ENCODE results near the gene CARM1. TPM values are rescaled to one million over a fixed set of nuclear protein-coding genes. Genes with fewer than 3 reads are reported as not detected.

The CARM1 gene
- total and polyA plus RNA-seq, 5 donors = 30.8 to 37.2 (median 32.6) TPM

DNA sequence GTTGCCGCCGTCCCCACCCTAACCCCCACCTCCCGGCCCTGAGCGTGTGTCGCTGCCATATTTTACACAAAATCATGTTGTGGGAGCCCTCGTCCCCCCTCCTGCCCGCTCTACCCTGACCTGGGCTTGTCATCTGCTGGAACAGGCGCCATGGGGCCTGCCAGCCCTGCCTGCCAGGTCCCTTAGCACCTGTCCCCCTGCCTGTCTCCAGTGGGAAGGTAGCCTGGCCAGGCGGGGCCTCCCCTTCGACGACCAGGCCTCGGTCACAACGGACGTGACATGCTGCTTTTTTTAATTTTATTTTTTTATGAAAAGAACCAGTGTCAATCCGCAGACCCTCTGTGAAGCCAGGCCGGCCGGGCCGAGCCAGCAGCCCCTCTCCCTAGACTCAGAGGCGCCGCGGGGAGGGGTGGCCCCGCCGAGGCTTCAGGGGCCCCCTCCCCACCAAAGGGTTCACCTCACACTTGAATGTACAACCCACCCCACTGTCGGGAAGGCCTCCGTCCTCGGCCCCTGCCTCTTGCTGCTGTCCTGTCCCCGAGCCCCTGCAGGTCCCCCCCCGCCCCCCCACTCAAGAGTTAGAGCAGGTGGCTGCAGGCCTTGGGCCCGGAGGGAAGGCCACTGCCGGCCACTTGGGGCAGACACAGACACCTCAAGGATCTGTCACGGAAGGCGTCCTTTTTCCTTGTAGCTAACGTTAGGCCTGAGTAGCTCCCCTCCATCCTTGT is 50.7 kb downstream of the CARM1 start:
- Histone ChIP-seq H3K4me1 (ENCODE audit: control insufficient read depth, insufficient read depth, low read length) (no peaks in the 10 kb centered on the region), H3K27ac (ENCODE audit: low read length) (no peak overlapping the region), H3K27me3 (ENCODE audit: control insufficient read depth, insufficient read depth) (no peaks in the 10 kb centered on the region), H3K4me3 (ENCODE audit: low read length) (no peak overlapping the region), H3K9me3 (ENCODE audit: control insufficient read depth, low read length) (no peaks in the 10 kb centered on the region)
- 77% methylated on average over 33 of the region's 33 CpGs for WGBS
- DNase-seq = no peak
- intact Hi-C loops (cut with DNase I) = loop anchor here in 2 of 4 donors (10.0 kb wide), 1 partner anchor 47 kb away; the partner anchor contains the start of gene CARM1 (in 2 of the 2)
- no peak for ATAC-seq

GRCh38 chr19:10922638-10923014 is 51.3 kb downstream of the CARM1 start:
- no peaks in the 10 kb centered on the region for H3K4me1 ChIP-seq (ENCODE audit: control insufficient read depth, insufficient read depth, low read length)
- ATAC-seq (no peak), DNase-seq (no peak)
- intact Hi-C loops (cut with DNase I) = loop anchor here in 2 of 4 donors (10.0 kb wide), 1 partner anchor 48 kb away; the partner anchor contains the start of gene CARM1 (in 2 of the 2)
- WGBS = 87% methylated on average over 13 of the region's 13 CpGs
- H3K27ac ChIP-seq (ENCODE audit: low read length) = no peak overlapping the region
- H3K4me3 ChIP-seq (ENCODE audit: low read length) = no peak overlapping the region
- no peaks in the 10 kb centered on the region for H3K27me3 ChIP-seq (ENCODE audit: control insufficient read depth, insufficient read depth)
- no peaks in the 10 kb centered on the region for H3K9me3 ChIP-seq (ENCODE audit: control insufficient read depth, low read length)

DNA sequence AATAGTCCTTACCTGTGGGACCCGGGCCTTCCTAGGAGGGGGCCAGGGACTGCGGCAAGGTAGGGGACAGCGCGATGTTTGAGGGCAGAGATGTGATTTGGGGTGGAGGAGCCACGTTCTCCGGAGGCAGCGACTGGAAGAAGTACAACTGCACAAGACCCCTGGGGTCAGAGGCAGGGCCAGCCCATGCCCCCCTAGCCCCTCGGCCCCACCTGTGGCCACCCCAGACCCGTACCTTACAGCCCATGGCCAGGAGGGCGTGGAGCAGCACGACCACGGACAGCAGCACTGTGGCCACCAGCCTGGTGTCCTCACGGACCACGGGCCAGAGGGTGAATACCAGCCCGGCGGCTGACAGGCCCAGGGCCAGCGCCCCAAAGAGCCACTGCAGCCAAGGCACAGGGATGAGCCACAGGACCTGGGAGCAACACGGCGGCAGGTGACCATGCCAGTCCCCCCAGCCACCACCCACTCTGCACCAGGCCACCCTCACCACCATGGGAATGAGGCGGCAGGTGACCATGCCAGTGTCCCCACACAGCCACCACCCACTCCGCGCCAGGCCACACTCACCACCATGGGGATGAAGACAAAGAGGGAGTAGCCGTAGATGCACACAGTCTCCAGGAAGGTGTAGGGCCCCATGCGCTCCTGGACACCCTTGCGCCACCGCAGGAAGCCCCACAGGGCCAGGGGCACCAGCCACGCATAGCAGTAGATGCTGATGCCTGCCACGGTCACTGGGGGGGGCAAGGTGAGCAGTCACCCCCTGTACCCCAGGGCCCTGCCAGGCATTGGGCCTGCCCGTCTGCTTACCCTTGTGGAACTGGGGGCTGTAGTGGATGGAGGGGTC is 52.1 kb downstream of the CARM1 start:
- Histone ChIP-seq H3K27me3 (ENCODE audit: control insufficient read depth, insufficient read depth) (no peaks in the 10 kb centered on the region), H3K27ac (ENCODE audit: low read length) (no peak overlapping the region), H3K4me3 (ENCODE audit: low read length) (no peak overlapping the region), H3K9me3 (ENCODE audit: control insufficient read depth, low read length) (no peaks in the 10 kb centered on the region), H3K4me1 (ENCODE audit: control insufficient read depth, insufficient read depth, low read length) (no peaks in the 10 kb centered on the region)
- no peak for DNase-seq
- intact Hi-C loops (cut with DNase I) = loop anchor here in 2 of 4 donors (10.0 kb wide), 1 partner anchor 49 kb away; the partner anchor contains the start of gene CARM1 (in 2 of the 2)
- 90% methylated on average over 29 of the region's 29 CpGs for WGBS
- ATAC-seq = no peak

- DNase-seq (no peak), ATAC-seq (no peak)
- Histone ChIP-seq H3K27ac (ENCODE audit: low read length) (no peak overlapping the region), H3K4me1 (ENCODE audit: control insufficient read depth, insufficient read depth, low read length) (peaks cover 4% of the 10 kb centered on the region), H3K9me3 (ENCODE audit: control insufficient read depth, low read length) (no peaks in the 10 kb centered on the region), H3K4me3 (ENCODE audit: low read length) (no peak overlapping the region), H3K27me3 (ENCODE audit: control insufficient read depth, insufficient read depth) (no peaks in the 10 kb centered on the region)
- intact Hi-C loops (cut with DNase I) = loop anchor here in 2 of 4 donors (10.0 kb wide), 1 partner anchor 50 kb away; the partner anchor contains the start of gene CARM1 (in 2 of the 2)
- 82% methylated on average over 13 of the region's 13 CpGs for WGBS
Measured at GRCh38 chr19:10924597-10924996, 53.2 kb downstream of the CARM1 start.

DNA sequence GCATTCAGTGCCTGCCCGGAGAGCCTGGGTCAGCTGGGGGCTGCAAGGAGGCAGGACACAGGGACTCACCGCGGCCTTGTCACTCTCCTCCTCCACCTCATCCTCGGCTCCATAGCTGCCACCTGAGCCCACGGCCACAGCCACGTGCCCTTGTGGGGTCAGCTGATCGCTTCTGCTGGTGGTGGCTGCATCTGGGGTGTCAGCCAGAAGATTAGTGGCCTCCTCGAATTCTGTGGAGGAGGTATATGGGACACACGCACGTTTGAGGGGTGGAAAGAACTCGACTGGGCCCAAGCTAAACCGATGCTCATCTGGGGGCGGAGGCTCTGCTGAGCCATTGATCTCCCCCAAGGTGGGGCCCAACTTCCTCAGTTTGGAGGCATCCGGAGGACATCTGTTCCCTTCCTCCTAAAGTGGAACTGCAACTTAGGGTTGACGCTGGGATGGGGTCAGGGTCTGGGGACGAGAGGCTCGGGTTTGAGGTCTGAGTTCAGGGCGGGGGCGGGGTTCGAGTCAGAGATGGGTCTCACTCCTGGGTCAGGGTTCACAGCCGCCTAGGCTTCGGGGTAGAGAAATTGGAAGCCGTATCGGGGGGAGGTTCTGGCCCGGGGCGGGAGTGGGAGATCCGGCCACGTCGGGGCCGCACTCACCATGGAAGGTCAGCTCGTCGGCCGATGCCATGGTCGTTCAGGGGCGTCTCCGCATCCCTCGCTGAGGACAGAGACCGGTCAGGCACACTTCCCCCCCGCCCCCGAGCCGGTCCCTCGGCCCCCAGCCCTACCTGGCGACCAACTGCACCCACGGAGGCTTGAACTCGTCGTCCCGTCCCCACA is 56.6 kb downstream of the CARM1 start:
- peak overlapping the region; percentile 26 for H3K27ac ChIP-seq (ENCODE audit: low read length)
- intact Hi-C loops (cut with DNase I) = loop anchor here in 3 of 4 donors (5.0 to 10.0 kb wide), 2 partner anchors 53 to 56 kb away; partner anchors contain the start of gene CARM1 (in 3 of the 3)
- 8% methylated on average over 47 of the region's 47 CpGs for WGBS
- DNase-seq (no peak), ATAC-seq (peak; percentile 1)
- H3K4me1 ChIP-seq (ENCODE audit: control insufficient read depth, insufficient read depth, low read length) = peaks cover 7% of the 10 kb centered on the region
- no peaks in the 10 kb centered on the region for H3K27me3 ChIP-seq (ENCODE audit: control insufficient read depth, insufficient read depth)
- H3K4me3 ChIP-seq (ENCODE audit: low read length) = peak overlapping the region; percentile 69
- no peaks in the 10 kb centered on the region for H3K9me3 ChIP-seq (ENCODE audit: control insufficient read depth, low read length)

GRCh38 chr19:10928563-10929401 is 57.4 kb downstream of the CARM1 start, which contains the start of the genes TIMM29 and YIPF2:
Gene TIMM29, plus strand, starts transcription at chr19:10928811. Its CDS starts 12 bp downstream, at chr19:10928823.
Gene YIPF2, minus strand, starts transcription at chr19:10928639. Its CDS starts 229 bp downstream, at chr19:10928410.
- WGBS = under 1% methylated on average over 96 of the region's 96 CpGs
- Histone ChIP-seq H3K4me1 (ENCODE audit: control insufficient read depth, insufficient read depth, low read length) (peaks cover 7% of the 10 kb centered on the region), H3K9me3 (ENCODE audit: control insufficient read depth, low read length) (no peaks in the 10 kb centered on the region), H3K4me3 (ENCODE audit: low read length) (peak within 1 kb of the TSS; percentile 69), H3K27ac (ENCODE audit: low read length) (peak within 1 kb of the TSS; percentile 42), H3K27me3 (ENCODE audit: control insufficient read depth, insufficient read depth) (no peaks in the 10 kb centered on the region)
- DNase-seq (peak; percentile 98), ATAC-seq (peak; percentile 95 to 96)
- intact Hi-C loops (cut with DNase I) = loop anchor here in 3 of 4 donors (5.0 to 10.0 kb wide), 2 partner anchors 54 to 56 kb away; partner anchors contain the start of gene CARM1 (in 3 of the 3)

GRCh38 chr19:10929402-10929794 is 58.0 kb downstream of the CARM1 start:
- Histone ChIP-seq H3K27me3 (ENCODE audit: control insufficient read depth, insufficient read depth) (no peaks in the 10 kb centered on the region), H3K4me3 (ENCODE audit: low read length) (peak overlapping the region; percentile 69), H3K9me3 (ENCODE audit: control insufficient read depth, low read length) (no peaks in the 10 kb centered on the region), H3K4me1 (ENCODE audit: control insufficient read depth, insufficient read depth, low read length) (peaks cover 7% of the 10 kb centered on the region), H3K27ac (ENCODE audit: low read length) (peak overlapping the region; percentile 7)
- ATAC-seq (no peak), DNase-seq (no peak)
- intact Hi-C loops (cut with DNase I) = loop anchor here in 3 of 4 donors (5.0 to 10.0 kb wide), 2 partner anchors 55 to 57 kb away; partner anchors contain the start of gene CARM1 (in 3 of the 3)
- WGBS = 10% methylated on average over 27 of the region's 27 CpGs

DNA sequence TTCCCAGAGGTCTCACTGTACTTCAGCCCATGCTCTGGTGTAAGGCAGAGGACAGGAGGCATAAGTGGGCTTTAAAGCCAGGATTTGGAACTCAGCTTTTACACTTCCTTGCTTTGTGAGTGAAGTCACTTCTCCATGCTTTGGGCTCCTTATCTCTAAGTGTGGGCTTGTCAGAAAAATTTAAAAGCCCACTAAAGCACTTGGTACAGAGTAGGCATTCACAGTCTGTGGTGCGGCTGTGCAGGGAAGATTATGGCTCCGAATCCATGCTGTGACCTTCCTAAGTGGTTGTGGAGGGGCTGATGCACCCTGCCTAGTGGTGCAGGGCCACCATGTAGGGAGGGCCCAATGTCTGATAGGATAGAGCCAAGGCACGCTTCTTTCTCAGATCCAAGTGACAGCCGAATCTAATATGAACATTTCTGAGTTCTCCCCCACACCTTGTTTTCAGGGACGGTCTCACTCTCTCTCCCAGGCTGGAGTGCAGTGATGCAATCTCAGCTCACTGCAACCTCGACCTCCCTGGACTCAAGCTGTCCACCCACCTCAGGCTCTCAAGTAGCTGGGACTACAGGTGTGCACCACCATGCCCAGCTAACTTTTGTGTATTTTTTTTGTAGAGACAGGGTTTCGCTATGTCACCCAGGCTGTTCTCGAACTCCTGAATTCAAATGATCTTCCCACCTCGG is 64.2 kb downstream of the CARM1 start:
- no peak for ATAC-seq
- Histone ChIP-seq H3K9me3 (ENCODE audit: control insufficient read depth, low read length) (no peaks in the 10 kb centered on the region), H3K4me3 (ENCODE audit: low read length) (no peak overlapping the region), H3K4me1 (ENCODE audit: control insufficient read depth, insufficient read depth, low read length) (no peaks in the 10 kb centered on the region), H3K27ac (ENCODE audit: low read length) (no peak overlapping the region), H3K27me3 (ENCODE audit: control insufficient read depth, insufficient read depth) (no peaks in the 10 kb centered on the region)
- no peak for DNase-seq
- WGBS = 82% methylated on average over 9 of the region's 9 CpGs
- intact Hi-C loops (cut with DNase I) = no loop called here

DNA sequence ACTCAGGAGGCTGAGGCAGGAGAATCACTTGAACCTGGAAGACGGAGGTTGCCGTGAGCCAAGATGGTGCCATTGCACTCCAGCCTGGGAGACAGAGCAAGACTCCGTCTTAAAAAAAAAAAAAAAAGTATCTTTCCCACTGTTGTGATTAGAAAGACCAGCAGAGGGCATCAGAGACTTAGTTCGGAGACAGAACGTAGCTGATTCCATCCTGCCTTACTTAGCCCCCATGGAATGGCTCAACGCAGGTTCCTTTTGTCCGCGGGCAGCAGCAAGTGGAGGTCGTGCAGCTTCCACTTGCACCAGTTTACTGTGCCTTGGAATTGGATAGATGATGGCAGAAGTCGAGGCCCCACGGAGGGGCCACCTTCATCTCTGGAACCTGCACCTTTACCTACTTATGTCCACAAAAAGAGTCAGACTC is 65.3 kb downstream of the CARM1 start:
- Histone ChIP-seq H3K9me3 (ENCODE audit: control insufficient read depth, low read length) (no peaks in the 10 kb centered on the region), H3K4me1 (ENCODE audit: control insufficient read depth, insufficient read depth, low read length) (no peaks in the 10 kb centered on the region), H3K4me3 (ENCODE audit: low read length) (no peak overlapping the region), H3K27me3 (ENCODE audit: control insufficient read depth, insufficient read depth) (no peaks in the 10 kb centered on the region), H3K27ac (ENCODE audit: low read length) (no peak overlapping the region)
- DNase-seq = peak in 1 of 3 donors; percentile 40
- intact Hi-C loops (cut with DNase I) = no loop called here
- ATAC-seq = peak; percentile 77 to 86
- WGBS = 5% methylated on average over 11 of the region's 11 CpGs

Measured in right cardiac atrium (tissue), 5 donors.